Measurements from ENCODE around the gene TMEM60. TPM values are rescaled to one million over a fixed set of nuclear protein-coding genes. Genes with fewer than 3 reads are reported as not detected.

Gene TMEM60
- total and polyA plus RNA-seq, 2 of the 8 experiments (the other 6 are each of a cell fraction or from before 2014, with no cell fraction given) = 22.1 to 29.2 TPM

DNA sequence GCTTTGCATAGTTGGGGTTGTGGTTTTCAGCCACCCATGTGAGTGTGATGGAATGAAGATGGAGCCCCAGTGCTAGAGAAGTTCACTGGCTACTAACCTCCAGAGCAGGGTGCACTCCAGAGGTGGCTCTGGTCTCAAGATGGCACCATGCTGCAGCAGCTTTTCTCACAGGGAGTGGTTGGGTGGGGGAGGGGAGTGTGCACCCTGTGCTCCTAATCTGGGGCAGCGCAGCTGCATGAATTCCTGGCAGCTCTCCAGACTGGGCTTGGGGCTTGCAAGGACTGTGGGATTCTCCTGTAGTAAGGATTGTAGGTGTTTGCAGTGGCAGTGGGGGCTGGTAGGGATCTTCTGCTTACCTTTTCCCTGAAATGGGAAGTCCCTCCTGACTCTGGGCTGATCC, 24.0 kb upstream of the TMEM60 start (continued):
- TF ChIP-seq CHD7 (IDR thresholded peaks at IDR 0.05; ENCODE audit: insufficient replicate concordance, low read length) = no peak
- TF ChIP-seq TCF12 (IDR thresholded peaks at IDR 0.05; ENCODE audit: low read depth, low read length) = no peak
- no peak for TF ChIP-seq ZNF274 (IDR thresholded peaks at IDR 0.05; ENCODE audit: borderline replicate concordance, extremely low read depth, low read length)
- no peak for TF ChIP-seq POLR2AphosphoS5 (IDR thresholded peaks at IDR 0.05; ENCODE audit: low read depth, low read length)
- no peak for TF ChIP-seq CTBP2 (IDR thresholded peaks at IDR 0.05; ENCODE audit: borderline replicate concordance, insufficient read depth, insufficient read length, low read length)
